SU-DHL-6 (cell line): ENCODE measurements around the gene SPATA20.

Experiments used
- EZH2phosphoT487 ChIP-seq: fragments of 200-600 bp; sonication (generic), shearing (Covaris generic); conservative IDR thresholded peaks from 2 replicates; pipeline ENCODE4 v1.6.1; 2018; ENCODE audit warnings: mild to moderate bottlenecking, antibody characterized with exemption, low read length, moderate library complexity, mixed read lengths
- TF ChIP-seq, protein P1 (sequence below): fragments of 200-600 bp; sonication (generic); IDR thresholded peaks from one replicate; pipeline ENCODE4 v1.5.1; 2017; ENCODE audit warnings: antibody characterized with exemption, mild to moderate bottlenecking, low read length, moderate library complexity; ENCODE audit not compliant: insufficient read depth, poor library complexity, severe bottlenecking

DNA sequence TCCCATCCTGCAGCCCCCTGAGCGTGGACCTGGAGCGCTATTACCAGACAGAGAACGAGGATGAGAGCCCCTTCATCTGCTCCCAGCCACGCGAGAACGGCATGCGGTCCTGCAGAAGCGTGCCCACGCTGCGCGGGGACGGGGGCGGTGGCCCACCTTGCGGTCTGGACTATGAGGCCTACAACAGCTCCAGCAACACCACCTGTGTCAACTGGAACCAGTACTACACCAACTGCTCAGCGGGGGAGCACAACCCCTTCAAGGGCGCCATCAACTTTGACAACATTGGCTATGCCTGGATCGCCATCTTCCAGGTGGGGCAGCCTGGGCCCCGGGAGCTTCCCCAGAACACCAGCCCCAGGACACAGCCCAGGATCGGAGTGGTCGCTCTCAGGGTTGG lies 25.6 kb downstream of the SPATA20 start:
- TF ChIP-seq, protein P1, sequence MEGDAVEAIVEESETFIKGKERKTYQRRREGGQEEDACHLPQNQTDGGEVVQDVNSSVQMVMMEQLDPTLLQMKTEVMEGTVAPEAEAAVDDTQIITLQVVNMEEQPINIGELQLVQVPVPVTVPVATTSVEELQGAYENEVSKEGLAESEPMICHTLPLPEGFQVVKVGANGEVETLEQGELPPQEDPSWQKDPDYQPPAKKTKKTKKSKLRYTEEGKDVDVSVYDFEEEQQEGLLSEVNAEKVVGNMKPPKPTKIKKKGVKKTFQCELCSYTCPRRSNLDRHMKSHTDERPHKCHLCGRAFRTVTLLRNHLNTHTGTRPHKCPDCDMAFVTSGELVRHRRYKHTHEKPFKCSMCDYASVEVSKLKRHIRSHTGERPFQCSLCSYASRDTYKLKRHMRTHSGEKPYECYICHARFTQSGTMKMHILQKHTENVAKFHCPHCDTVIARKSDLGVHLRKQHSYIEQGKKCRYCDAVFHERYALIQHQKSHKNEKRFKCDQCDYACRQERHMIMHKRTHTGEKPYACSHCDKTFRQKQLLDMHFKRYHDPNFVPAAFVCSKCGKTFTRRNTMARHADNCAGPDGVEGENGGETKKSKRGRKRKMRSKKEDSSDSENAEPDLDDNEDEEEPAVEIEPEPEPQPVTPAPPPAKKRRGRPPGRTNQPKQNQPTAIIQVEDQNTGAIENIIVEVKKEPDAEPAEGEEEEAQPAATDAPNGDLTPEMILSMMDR, result no peak
- no peak for TF ChIP-seq EZH2phosphoT487
